RWPE2 (cell line): Measurements from ENCODE around the gene CFAP20DC.

ENCODE experiments used
- ATAC-seq: fragments of 200-7000 bp; cut with Tn5 transposase; 3 replicates; pipeline ENCODE4 v1.9.1; 2021; ENCODE audit warnings: low read depth
- DNase-seq: peaks from one replicate; pipeline ENCODE4 v3.0.0-alpha.2; 2020; ENCODE audit warnings: low spot score
- H3K27ac ChIP-seq: fragments of 450-650 bp; 2 replicates; pipeline ENCODE4 v1.5.1; 2017; ENCODE audit warnings: mild to moderate bottlenecking; ENCODE audit not compliant: poor library complexity, severe bottlenecking
- H3K27me3 ChIP-seq: fragments of 250-450 bp; sonication (Bioruptor Pico); 2 replicates; pipeline ENCODE4 v1.5.1; 2021; ENCODE audit warnings: mild to moderate bottlenecking, moderate library complexity; ENCODE audit not compliant: insufficient read depth, poor library complexity, severe bottlenecking
- H3K36me3 ChIP-seq: fragments of 250-450 bp; sonication (Bioruptor Pico); 2 replicates; pipeline ENCODE4 v1.5.1; 2020; ENCODE audit warnings: low read depth, mild to moderate bottlenecking, moderate library complexity
- H3K4me1 ChIP-seq: fragments of 250-450 bp; sonication (Bioruptor Pico); 2 replicates; pipeline ENCODE4 v1.5.1; 2021; ENCODE audit warnings: mild to moderate bottlenecking, moderate library complexity; ENCODE audit not compliant: insufficient read depth, poor library complexity, severe bottlenecking
- H3K4me3 ChIP-seq: fragments of 250-450 bp; sonication (Bioruptor Pico); 2 replicates; pipeline ENCODE4 v1.5.1; 2021; ENCODE audit warnings: mild to moderate bottlenecking, moderate library complexity; ENCODE audit not compliant: severe bottlenecking
- H3K9me3 ChIP-seq: fragments of 250-450 bp; sonication (Bioruptor Pico); 2 replicates; pipeline ENCODE4 v1.5.1; 2021; ENCODE audit warnings: mild to moderate bottlenecking, moderate library complexity; ENCODE audit not compliant: severe bottlenecking
- CTCF ChIP-seq: fragments of 450-650 bp; IDR thresholded peaks from one replicate; pipeline ENCODE4 v1.5.1; 2017; ENCODE audit warnings: mild to moderate bottlenecking, moderate library complexity; ENCODE audit not compliant: poor library complexity, severe bottlenecking

CFAP20DC gene

DNA sequence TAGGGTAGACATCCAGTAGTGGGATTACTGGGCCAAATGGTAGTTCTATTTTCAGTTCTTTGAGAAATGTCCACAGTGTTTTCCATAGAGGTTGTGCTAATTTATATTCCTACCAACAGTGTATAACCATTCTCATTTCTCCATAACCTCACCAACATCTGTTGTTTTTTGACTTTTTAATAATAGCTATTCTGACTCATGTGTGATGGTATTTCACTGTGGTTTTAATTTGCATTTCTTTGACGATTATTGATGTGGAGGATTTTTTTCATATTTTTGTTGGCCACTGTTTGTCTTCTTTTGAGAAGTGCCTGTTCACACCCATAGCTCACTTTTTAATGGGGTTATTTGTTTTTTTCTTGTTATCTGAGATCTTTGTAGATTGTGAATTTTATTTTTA is 125.2 kb downstream of the CFAP20DC start:
- no peaks in the 10 kb centered on the region for H3K36me3 ChIP-seq
- H3K4me3 ChIP-seq, result no peak overlapping the region
- no peaks in the 10 kb centered on the region for H3K27me3 ChIP-seq
- no peaks in the 10 kb centered on the region for H3K9me3 ChIP-seq
- no peak for TF ChIP-seq CTCF
- H3K4me1 ChIP-seq, result peaks cover 5% of the 10 kb centered on the region
- DNase-seq (no peak), ATAC-seq (peak; percentile 31; the same call in 2 of the 3 replicates)
- no peak overlapping the region for H3K27ac ChIP-seq

DNA sequence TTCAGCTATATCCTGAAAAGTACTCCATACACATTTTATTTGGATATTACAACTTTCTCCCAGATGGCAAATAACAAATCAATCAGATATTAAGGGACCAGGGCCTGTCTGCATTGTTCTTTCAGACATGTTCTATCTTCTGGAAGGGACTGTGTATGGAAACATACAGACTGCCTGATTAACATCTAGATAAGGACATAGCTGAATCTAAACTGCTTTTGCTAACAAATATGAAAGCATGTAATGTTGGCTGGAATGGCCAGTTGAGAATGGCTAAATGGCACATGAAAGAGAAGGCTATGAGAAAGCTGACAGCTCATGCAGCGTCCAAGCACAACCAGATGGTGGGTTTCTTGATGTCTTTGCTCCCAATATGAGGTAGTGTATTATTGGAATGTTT is 149.4 kb downstream of the CFAP20DC start:
- no peak for TF ChIP-seq CTCF
- H3K4me3 ChIP-seq, result no peak overlapping the region
- H3K9me3 ChIP-seq, result no peaks in the 10 kb centered on the region
- H3K27ac ChIP-seq, result no peak overlapping the region
- H3K36me3 ChIP-seq, result no peaks in the 10 kb centered on the region
- DNase-seq (no peak), ATAC-seq (no peak)
- H3K4me1 ChIP-seq, result peaks cover 3% of the 10 kb centered on the region
- H3K27me3 ChIP-seq, result no peaks in the 10 kb centered on the region

DNA sequence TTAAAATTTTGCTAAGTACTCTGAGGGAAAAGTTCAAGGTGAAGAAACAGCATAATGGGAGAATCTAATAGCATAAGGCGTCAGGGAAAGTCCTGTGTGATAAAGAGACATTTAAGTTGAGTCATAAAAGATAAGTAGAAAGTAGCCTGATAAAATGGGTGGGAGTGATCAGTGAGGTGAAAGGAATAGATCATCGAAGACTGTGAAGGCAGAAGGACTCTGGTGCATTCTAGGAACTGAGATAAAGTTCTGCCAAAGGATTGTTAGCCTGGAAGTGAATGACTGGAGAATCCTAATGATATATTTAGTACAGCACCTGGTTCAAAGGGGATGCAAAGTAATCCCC is 149.9 kb downstream of the CFAP20DC start:
- H3K4me1 ChIP-seq, result peaks cover 3% of the 10 kb centered on the region
- DNase-seq (no peak), ATAC-seq (no peak)
- no peak for TF ChIP-seq CTCF
- no peak overlapping the region for H3K27ac ChIP-seq
- no peaks in the 10 kb centered on the region for H3K27me3 ChIP-seq
- no peaks in the 10 kb centered on the region for H3K36me3 ChIP-seq
- no peak overlapping the region for H3K4me3 ChIP-seq
- H3K9me3 ChIP-seq, result no peaks in the 10 kb centered on the region

GRCh38 chr3:58899159-58899952 is 150.5 kb downstream of the CFAP20DC start:
- Histone ChIP-seq H3K36me3 (no peaks in the 10 kb centered on the region), H3K4me1 (peaks cover 3% of the 10 kb centered on the region), H3K27ac (no peak overlapping the region), H3K9me3 (no peaks in the 10 kb centered on the region), H3K4me3 (no peak overlapping the region), H3K27me3 (no peaks in the 10 kb centered on the region)
- no peak for DNase-seq
- ATAC-seq, result peak; percentile 42; the same call in 2 of the 3 replicates
- TF ChIP-seq CTCF, result no peak

GRCh38 chr3:58898513-58898912 is 151.3 kb downstream of the CFAP20DC start:
- Histone ChIP-seq H3K4me1 (peaks cover 3% of the 10 kb centered on the region), H3K27ac (no peak overlapping the region), H3K9me3 (no peaks in the 10 kb centered on the region), H3K36me3 (no peaks in the 10 kb centered on the region), H3K27me3 (no peaks in the 10 kb centered on the region), H3K4me3 (no peak overlapping the region)
- no peak for TF ChIP-seq CTCF
- DNase-seq (no peak), ATAC-seq (no peak)
